OCI-LY3 (cell line): ENCODE measurements around the gene PRDM2.

ENCODE experiments used
- H2AFZ ChIP-seq: fragments of 200-600, 300-600 bp; shearing (Covaris generic); 2 replicates; pipeline ENCODE4 v1.6.0; 2014; ENCODE audit warnings: antibody characterized with exemption, low read depth, low read length
- H3K27ac ChIP-seq: fragments of 200-600, 300-600 bp; sonication (generic); 2 replicates; pipeline ENCODE4 v1.5.1; 2014; ENCODE audit warnings: mild to moderate bottlenecking, low read length, moderate library complexity, mixed read lengths
- H3K27me3 ChIP-seq: fragments of 200-600, 300-600 bp; sonication (generic); 2 replicates; pipeline ENCODE4 v1.6.1; 2014; ENCODE audit warnings: low read depth, low read length, mixed read lengths
- H3K36me3 ChIP-seq: fragments of 200-600, 300-600 bp; sonication (generic); replicated peaks from 2 replicates; pipeline ENCODE3; 2014; ENCODE audit warnings: low read depth, low read length, mixed read lengths
- H3K4me1 ChIP-seq: fragments of 300-600, 200-600 bp; sonication (generic); 2 replicates; pipeline ENCODE4 v1.6.1; 2014; ENCODE audit warnings: low read length, mixed read lengths
- H3K4me2 ChIP-seq: fragments of 200-600, 300-600 bp; sonication (generic); 2 replicates; pipeline ENCODE4 v1.6.1; 2014; ENCODE audit warnings: low read length, mixed read lengths
- H3K4me3 ChIP-seq: fragments of 300-600, 200-600 bp; sonication (generic); 2 replicates; pipeline ENCODE4 v1.5.1; 2014; ENCODE audit warnings: antibody characterized with exemption, mild to moderate bottlenecking, low read length, moderate library complexity
- H3K79me2 ChIP-seq: fragments of 300-600, 200-600 bp; shearing (Covaris generic); 2 replicates; pipeline ENCODE4 v1.6.1; 2014; ENCODE audit warnings: mild to moderate bottlenecking, low read length, mixed read lengths
- H3K9ac ChIP-seq: fragments of 300-600, 200-600 bp; shearing (Covaris generic); 2 replicates; pipeline ENCODE4 v1.6.0; 2014; ENCODE audit warnings: mild to moderate bottlenecking, low read length, moderate library complexity
- H3K9me3 ChIP-seq: fragments of 200-600, 300-600 bp; shearing (Covaris generic); 2 replicates; pipeline ENCODE4 v1.6.1; 2014; ENCODE audit warnings: low read length, mixed read lengths; ENCODE audit not compliant: insufficient read depth
- H4K20me1 ChIP-seq: fragments of 200-600, 300-600 bp; sonication (generic); 2 replicates; pipeline ENCODE4 v1.6.1; 2016; ENCODE audit warnings: low read length, mixed read lengths; ENCODE audit not compliant: insufficient read depth
- CTCF ChIP-seq: fragments of 200-600, 300-600 bp; sonication (generic); IDR thresholded peaks from 2 replicates; pipeline ENCODE4 v1.5.1; 2014; ENCODE audit warnings: antibody characterized with exemption, low read length, low read depth
- EZH2phosphoT487 ChIP-seq: fragments of 200-600 bp; shearing (Covaris generic); IDR thresholded peaks from 2 replicates; pipeline ENCODE4 v1.6.1; 2018; ENCODE audit warnings: antibody characterized with exemption, mixed run types, low read depth

Gene PRDM2

GRCh38 chr1:13814131-13814530, 114.1 kb downstream of the PRDM2 start:
- Histone ChIP-seq H3K79me2 (no peaks in the 10 kb centered on the region), H2AFZ (no peak overlapping the region), H3K4me2 (no peak overlapping the region), H3K4me3 (no peak overlapping the region), H3K27me3 (no peaks in the 10 kb centered on the region), H3K27ac (no peak overlapping the region), H3K9ac (no peak overlapping the region), H3K36me3 (peaks cover 5% of the 10 kb centered on the region), H3K9me3 (no peaks in the 10 kb centered on the region), H4K20me1 (peaks cover 22% of the 10 kb centered on the region), H3K4me1 (peaks cover 7% of the 10 kb centered on the region; the same call in 1 of the 2 replicates)
- TF ChIP-seq CTCF = no peak
- no peak for TF ChIP-seq EZH2phosphoT487

- Histone ChIP-seq H3K79me2 (no peaks in the 10 kb centered on the region), H3K9ac (no peak overlapping the region), H3K36me3 (no peaks in the 10 kb centered on the region), H3K4me3 (no peak overlapping the region), H3K27ac (no peak overlapping the region), H3K9me3 (no peaks in the 10 kb centered on the region), H3K27me3 (no peaks in the 10 kb centered on the region), H2AFZ (no peak overlapping the region), H4K20me1 (peaks cover 21% of the 10 kb centered on the region), H3K4me1 (no peaks in the 10 kb centered on the region), H3K4me2 (no peak overlapping the region)
- TF ChIP-seq CTCF = no peak
- TF ChIP-seq EZH2phosphoT487 = no peak
Observed at GRCh38 chr1:13816016-13816760, 116.2 kb downstream of the PRDM2 start.

- no peak overlapping the region for H3K9ac ChIP-seq
- H2AFZ ChIP-seq = no peak overlapping the region
- H3K27me3 ChIP-seq = no peaks in the 10 kb centered on the region
- H3K9me3 ChIP-seq = no peaks in the 10 kb centered on the region
- H3K4me3 ChIP-seq = no peak overlapping the region
- no peak overlapping the region for H3K4me2 ChIP-seq
- no peaks in the 10 kb centered on the region for H3K4me1 ChIP-seq
- peaks cover 6% of the 10 kb centered on the region for H3K36me3 ChIP-seq
- no peak for TF ChIP-seq CTCF
- no peak for TF ChIP-seq EZH2phosphoT487
- no peaks in the 10 kb centered on the region for H3K79me2 ChIP-seq
- H3K27ac ChIP-seq = no peak overlapping the region
- H4K20me1 ChIP-seq = peaks cover 7% of the 10 kb centered on the region
Observed at GRCh38 chr1:13817906-13818305, 117.9 kb downstream of the PRDM2 start.

GRCh38 chr1:13818926-13819325, 118.9 kb downstream of the PRDM2 start:
- H4K20me1 ChIP-seq = peaks cover 6% of the 10 kb centered on the region; the same call in 1 of the 2 replicates
- no peaks in the 10 kb centered on the region for H3K9me3 ChIP-seq
- H2AFZ ChIP-seq = no peak overlapping the region

More at GRCh38 chr1:13818926-13819325, 118.9 kb downstream of the PRDM2 start:
- Histone ChIP-seq H3K36me3 (peaks cover 6% of the 10 kb centered on the region), H3K9ac (no peak overlapping the region), H3K4me2 (no peak overlapping the region), H3K27me3 (no peaks in the 10 kb centered on the region), H3K4me1 (no peaks in the 10 kb centered on the region), H3K79me2 (no peaks in the 10 kb centered on the region), H3K27ac (no peak overlapping the region), H3K4me3 (no peak overlapping the region)
- TF ChIP-seq CTCF = no peak
- no peak for TF ChIP-seq EZH2phosphoT487
